Loucy (cell line): ENCODE data around the gene PFN3.

Experiments
- EZH2phosphoT487 ChIP-seq: fragments of 200-600 bp; IDR thresholded peaks from 2 replicates; pipeline ENCODE4 v1.6.1; 2018; ENCODE audit warnings: antibody characterized with exemption, mild to moderate bottlenecking, moderate library complexity, borderline replicate concordance
- TF ChIP-seq, protein P1 (sequence below): fragments of 200-600 bp; sonication (generic); conservative IDR thresholded peaks from 2 replicates; pipeline ENCODE4 v1.5.1; 2014; ENCODE audit warnings: mild to moderate bottlenecking, antibody characterized with exemption, low read length

DNA sequence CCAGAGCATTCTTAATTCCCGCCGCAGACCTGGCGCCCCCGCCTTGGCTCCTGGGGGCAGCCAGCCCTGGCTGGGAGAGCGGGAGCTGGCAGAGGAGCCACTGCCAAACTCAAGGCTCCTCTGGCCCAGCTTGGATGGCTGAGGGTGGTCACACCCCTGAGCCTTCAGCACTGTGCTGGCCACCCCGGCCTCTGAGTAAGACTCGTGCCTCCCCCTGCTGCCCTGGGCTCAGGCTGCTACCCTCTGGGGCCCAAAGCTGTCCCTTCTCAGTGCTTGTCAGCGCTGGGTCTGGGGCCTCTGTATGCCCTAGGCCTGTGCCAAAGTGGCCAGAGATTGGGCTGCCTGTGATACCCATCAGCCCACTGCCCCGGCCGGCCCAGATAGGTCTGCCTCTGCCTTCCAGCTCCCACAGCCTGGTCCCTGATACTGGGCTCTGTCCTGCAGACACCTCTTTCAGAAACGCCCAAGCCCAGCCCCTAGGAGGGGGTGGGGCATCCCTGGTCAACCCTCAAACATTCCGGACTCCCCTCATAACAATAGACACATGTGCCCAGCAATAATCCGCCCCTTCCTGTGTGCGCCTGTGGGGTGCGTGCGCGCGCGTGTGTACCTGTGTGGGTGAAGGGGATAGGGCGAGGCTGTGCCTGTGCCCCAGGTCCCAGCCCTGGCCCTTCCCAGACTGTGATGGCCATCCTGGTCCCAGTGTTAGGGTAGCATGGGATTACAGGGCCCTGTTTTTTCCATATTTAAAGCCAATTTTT is 41.8 kb upstream of the PFN3 start:
- TF ChIP-seq, protein P1, sequence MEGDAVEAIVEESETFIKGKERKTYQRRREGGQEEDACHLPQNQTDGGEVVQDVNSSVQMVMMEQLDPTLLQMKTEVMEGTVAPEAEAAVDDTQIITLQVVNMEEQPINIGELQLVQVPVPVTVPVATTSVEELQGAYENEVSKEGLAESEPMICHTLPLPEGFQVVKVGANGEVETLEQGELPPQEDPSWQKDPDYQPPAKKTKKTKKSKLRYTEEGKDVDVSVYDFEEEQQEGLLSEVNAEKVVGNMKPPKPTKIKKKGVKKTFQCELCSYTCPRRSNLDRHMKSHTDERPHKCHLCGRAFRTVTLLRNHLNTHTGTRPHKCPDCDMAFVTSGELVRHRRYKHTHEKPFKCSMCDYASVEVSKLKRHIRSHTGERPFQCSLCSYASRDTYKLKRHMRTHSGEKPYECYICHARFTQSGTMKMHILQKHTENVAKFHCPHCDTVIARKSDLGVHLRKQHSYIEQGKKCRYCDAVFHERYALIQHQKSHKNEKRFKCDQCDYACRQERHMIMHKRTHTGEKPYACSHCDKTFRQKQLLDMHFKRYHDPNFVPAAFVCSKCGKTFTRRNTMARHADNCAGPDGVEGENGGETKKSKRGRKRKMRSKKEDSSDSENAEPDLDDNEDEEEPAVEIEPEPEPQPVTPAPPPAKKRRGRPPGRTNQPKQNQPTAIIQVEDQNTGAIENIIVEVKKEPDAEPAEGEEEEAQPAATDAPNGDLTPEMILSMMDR, result no peak
- TF ChIP-seq EZH2phosphoT487, result no peak
